Measurements from ENCODE around the gene SORCS2.

SORCS2 gene

GRCh38 chr4:7692451-7693236 is 500.3 kb downstream of the SORCS2 start:
- DNase-seq (ENCODE audit: low spot score) = no peak

- no peak for DNase-seq (ENCODE audit: low spot score)
Observed at GRCh38 chr4:7693237-7693608, 500.9 kb downstream of the SORCS2 start.

DNA sequence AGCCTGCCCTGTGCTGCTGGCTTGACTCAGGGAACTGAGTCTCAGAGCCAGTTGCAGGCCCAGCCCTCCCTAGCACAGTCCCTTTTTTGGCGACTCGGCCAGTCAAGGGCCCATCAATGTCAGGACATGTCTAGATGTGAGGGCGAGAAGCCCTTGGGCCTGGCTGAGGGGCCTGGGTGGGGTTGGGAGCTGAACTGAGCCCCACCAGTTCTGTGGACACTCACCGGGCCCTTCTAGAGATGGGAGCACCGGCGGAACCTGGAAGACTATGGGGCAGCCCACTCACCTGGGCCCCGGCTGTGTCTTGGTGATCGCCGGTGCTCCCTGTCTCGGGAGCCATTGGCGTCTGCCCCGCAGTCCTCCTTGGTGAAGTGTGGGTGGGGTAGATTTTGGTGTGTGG is 501.4 kb downstream of the SORCS2 start:
- no peak for DNase-seq (ENCODE audit: low spot score)

- DNase-seq (ENCODE audit: low spot score) = no peak
Observed at GRCh38 chr4:7694324-7694723, 502.0 kb downstream of the SORCS2 start.

DNA sequence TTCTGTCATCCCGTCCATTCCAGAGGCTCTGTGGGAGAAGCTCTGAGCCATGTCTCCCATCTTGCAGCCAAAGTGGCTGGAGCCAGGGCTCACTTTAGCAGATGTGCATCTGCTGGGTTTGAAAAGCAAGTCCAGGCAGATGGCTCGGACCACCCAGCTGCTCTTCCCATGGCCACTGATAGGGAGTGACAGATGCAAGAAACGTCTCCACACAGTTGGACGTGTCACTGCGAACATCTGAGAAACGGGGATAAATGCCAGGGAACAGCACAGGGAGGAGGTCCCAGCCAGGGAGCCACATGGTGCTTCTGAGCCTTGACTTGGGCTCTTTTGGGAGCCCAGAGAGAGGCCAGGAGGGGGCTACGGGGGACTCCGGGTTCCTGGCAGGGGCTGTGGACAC is 505.0 kb downstream of the SORCS2 start:
- DNase-seq (ENCODE audit: low spot score) = no peak

DNA sequence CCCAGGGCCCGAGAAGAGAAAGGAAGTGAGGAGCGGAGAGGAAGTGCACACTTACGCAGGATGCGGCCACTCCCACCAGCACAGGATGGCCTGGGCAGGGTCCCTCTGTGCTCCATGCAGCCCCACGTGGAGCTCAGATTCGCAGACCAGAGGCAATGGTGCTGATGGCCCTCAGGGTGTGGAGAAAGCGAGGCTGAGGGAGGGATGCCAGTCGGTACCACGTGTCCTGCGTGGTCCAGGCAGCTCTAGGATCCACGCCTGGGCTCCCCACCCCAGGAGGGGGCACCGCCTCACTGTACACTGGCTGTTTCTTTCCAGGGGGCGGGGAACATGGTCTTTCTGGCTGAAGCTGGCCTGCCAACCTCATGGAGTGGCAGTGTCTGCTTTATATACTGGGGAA is 505.5 kb downstream of the SORCS2 start:
- DNase-seq (ENCODE audit: low spot score) = no peak

- no peak for DNase-seq (ENCODE audit: low spot score)
Observed at GRCh38 chr4:7698584-7698983, 506.2 kb downstream of the SORCS2 start.

DNA sequence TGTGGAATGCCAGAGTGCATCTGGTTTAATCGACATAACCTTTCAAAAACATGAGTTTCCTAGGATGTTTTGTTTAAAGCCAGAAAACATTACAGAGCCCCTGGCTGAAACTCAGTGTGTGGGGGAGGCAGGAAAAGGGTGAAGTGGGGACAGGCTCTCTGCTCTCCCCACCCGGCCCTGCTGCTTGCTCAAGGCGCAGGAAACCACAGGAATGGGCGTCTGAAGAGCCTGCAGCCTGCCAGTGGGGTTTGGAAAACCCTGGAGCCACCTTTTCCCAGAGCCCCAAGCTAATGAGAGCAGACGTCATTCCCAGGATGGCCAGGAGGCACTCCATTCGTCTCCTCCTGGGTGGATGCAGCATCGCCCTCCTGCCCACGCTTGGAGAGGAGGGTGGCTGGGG is 506.7 kb downstream of the SORCS2 start:
- no peak for DNase-seq (ENCODE audit: low spot score)

- no peak for DNase-seq (ENCODE audit: low spot score)
Observed at GRCh38 chr4:7699825-7700224, 507.5 kb downstream of the SORCS2 start.

GRCh38 chr4:7700665-7701064 is 508.3 kb downstream of the SORCS2 start:
- no peak for DNase-seq (ENCODE audit: low spot score)

DNA sequence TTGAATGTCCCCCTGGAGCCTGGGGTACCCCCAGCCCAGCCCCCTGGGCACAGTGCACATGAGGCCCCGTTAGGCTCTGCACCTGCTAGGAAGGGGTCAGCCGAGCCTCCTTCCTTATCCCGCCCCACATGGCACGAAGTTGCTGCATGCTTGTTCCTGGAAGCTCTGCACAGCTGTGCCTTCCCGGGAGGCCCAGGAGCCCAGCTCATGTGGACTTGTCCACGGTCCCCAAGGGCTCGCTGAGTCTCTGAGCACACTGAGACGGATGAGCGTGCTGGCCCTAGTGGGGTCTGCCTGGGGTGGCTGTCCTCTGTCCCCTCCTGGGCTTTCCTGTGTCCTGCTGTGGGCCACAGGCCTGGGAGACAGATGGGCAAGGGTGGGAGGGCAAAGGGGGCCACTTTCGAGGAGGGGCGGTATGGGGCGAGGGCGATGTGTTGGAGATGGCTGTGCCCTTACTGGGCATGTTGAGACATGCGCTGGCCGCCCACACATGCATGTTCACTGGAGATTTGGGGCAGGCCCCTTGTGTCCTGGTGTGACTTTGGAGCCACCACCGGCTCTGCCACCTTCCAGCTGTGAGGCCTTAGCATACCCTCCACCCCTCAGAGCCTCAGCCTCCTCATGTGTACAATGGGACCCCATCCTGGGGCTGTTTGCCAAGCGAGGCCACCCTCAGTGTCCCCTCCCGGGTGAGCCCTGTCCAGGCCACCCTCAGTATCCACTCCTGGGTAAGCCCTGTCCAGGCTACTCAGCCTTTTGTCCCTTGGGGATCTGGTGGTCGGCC is 509.7 kb downstream of the SORCS2 start:
- no peak for DNase-seq (ENCODE audit: low spot score)

GRCh38 chr4:7703688-7704087 is 511.4 kb downstream of the SORCS2 start:
- DNase-seq (ENCODE audit: low spot score) = no peak

DNA sequence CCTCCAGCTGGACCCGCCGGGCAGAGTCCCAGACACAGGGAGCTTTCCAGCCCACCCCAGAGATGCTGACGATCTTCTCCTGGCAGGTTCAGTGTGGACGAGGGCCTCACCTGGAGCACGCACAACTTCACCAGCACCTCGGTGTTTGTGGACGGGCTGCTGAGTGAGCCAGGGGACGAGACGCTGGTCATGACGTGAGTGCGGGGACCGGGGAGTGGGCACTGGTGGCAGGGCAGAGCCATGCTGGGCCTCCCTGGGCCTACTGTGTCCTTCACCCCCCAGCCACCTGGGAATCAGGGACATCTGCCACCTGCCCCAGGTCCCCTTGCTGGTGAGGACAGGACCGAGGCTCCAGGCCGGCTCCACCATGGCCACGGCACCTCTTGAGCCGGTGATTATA is 511.8 kb downstream of the SORCS2 start:
- DNase-seq (ENCODE audit: low spot score) = no peak

DNA sequence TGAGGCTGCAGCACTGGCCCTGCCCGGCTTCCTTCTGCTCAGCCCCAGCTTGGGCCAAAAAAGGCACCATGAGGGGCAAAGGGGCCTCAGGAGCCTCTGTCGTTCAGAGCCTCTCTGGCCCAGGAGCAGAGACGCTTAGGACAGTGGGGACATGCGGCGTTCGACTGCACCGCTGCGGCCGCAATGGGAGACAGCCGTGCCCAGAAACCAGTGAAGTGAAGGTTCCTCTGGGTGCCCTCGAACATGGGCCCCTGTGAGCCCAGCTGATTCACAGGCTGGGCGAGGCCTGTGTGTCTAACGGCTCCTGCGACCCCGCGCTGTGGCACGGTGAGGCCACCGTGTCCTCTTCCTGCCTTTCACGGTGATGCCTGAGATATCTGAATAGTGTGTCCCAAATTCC is 512.3 kb downstream of the SORCS2 start:
- DNase-seq (ENCODE audit: low spot score) = no peak

DNA sequence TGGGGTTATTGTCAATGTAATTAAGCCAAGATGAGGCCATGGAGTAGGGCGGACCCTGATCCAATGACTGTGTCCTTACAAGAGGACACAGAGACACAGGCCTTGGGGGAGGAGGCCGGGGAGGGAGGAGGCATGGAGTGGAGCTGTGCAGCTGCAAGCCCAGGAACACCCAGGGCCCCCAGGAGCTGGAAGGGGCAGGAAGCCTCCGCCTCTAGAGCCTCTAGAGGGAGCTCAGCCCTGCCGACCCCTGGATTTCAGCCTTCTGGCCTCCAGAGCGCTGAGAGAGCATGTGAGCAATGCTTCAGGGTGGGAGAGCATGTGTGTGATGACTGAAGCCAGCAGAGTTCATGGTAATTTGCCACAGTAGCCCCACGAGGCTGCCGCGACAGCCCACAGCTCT is 512.7 kb downstream of the SORCS2 start:
- no peak for DNase-seq (ENCODE audit: low spot score)

GRCh38 chr4:7705593-7705992 is 513.3 kb downstream of the SORCS2 start:
- no peak for DNase-seq (ENCODE audit: low spot score)

DNA sequence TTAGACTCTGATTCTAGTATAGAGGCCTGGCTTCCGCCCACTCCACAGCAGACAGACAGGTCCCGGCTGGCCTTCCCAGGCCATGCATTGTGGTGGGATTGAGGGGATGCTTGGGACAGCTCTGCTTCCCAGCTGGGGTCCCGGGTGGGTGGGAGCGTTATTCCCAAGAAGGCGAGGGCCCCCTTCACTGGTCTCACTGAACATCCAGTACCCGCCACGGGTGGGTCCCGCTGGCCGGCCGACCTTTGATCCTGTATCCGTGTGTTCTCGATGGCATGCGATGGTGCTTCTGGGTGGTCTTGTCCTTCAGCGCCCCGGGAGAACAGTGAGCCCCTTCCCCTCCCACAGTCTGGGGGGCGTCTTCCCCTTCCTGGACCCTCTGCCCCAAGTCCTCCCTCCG is 515.9 kb downstream of the SORCS2 start:
- DNase-seq (ENCODE audit: low spot score) = no peak

- no peak for DNase-seq (ENCODE audit: low spot score)
Observed at GRCh38 chr4:7708981-7709380, 516.6 kb downstream of the SORCS2 start.

DNA sequence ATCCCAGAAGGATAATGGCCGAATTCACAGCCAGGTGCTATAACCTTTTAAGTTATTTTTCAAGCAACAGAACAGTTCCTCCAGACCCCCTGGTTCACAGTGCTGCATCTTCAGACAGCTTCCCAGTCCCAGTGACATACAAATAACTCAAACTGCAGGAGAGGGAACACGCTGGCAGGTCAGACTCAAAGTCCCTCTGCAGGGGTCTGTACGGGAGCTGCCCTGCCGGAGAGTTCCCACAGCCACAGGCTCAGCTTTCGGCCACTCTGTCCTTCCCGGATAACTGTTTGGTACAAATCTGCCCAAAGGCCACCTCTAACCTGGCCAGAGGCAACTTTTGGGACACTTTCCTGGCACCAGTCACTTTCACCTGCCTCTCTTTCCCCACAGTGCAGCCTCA is 517.1 kb downstream of the SORCS2 start:
- DNase-seq (ENCODE audit: low spot score) = no peak

DNA sequence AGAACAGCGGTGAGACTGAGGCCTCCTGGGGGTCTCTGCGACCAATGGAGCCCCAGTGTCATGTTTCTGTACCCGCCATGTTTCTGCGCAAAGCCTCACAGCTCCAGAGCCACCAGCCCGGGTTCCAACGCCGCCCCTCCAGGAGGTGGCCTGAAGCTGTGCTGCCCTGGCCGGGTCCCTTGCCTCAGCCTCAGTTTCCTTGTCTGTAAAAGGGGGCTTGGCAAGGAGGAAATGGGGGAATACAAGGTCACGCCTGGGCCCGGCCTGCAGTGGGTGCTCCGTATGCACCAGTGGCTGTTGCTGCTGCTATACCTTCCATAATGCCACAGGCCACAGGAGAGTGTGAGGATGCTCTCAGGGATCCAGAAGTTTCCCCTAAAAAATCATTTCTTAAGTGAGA is 517.8 kb downstream of the SORCS2 start:
- DNase-seq (ENCODE audit: low spot score) = no peak

- no peak for DNase-seq (ENCODE audit: low spot score)
Observed at GRCh38 chr4:7710576-7711306, 518.4 kb downstream of the SORCS2 start.

DNA sequence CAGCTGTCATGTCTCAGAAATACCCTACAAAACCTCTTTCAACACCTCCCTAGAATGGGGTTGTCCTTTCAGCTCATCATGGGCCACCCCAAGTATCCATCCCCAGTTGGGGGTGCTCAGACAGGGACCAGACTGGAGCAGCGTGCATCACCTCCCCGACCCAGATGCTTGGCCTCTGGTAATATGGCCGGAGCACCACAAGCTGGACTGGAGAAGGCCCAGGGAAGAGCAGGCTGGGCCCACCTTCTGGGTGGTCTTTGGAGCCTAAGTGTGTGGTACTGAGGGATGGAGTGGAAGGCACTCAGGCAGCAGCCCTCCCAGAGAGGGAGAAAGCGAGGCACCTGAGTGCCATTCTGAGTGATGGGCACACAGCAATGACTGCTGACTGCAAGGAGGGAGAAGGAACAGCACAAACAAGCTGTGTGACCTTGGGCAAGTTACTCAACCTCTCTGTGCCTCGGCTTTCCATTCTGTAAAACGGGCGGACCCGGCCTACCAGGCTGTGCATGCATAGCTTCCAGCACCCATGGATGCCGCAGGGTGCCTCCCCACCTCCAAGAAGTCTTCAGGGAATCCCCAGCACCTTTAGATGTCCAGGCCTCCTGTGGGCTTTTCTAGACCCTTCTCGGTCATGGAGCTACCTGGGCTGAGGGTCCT is 519.1 kb downstream of the SORCS2 start:
- DNase-seq (ENCODE audit: low spot score) = no peak

All from cerebellar cortex (tissue), 1 donor.